Hepatic stellate cell (primary cell): ENCODE data around the gene OPCML.
A peak's percentile ranks its signal among the peaks of the same experiment; 100 is the strongest.

Experiments
- DNase-seq: peaks from one replicate; pipeline ENCODE4 v3.0.0; 2011; ENCODE audit warnings: low spot score

Gene OPCML

GRCh38 chr11:132610216-132610615 is 922.1 kb downstream of the OPCML start:
- DNase-seq: no peak

- no peak for DNase-seq
Measured at GRCh38 chr11:132607575-132607974, 924.7 kb downstream of the OPCML start.

DNA sequence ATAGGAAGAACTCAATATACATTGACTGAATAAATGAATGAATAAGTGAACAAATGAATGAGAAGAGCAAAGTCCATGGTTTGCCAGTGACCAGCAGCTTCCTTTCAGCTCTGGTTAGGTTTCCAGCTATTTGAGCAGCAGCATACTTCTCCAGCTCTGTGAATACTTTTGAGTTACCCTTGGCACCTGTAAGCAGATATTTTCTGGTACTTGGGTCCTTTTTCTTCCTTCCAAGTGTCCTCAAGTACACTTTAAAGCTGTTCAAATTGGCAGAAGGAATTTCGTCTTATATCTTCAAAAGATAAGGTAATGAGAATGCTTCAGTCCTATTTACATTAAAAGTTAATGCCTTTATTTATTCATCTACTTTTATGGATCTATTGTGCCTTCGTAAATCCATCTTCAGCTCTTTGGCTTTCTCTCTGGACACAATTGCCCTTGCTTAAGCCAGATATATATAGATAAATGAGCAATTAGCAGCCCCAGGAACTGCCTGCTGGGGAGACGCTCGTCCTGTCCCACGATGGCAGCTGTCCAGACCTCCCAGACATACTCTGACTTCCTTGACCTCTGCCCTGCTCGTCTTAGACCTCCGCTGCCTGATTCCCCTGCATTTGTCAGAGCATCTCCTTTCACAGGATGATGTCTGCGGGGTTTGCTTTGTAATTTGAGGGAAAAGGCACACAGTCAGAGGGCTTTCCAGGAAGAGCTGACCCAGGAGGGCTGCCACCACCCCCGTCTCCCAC is 926.3 kb downstream of the OPCML start:
- DNase-seq: no peak

- peak; percentile 4 for DNase-seq
Measured at GRCh38 chr11:132604431-132604830, 927.9 kb downstream of the OPCML start.

DNA sequence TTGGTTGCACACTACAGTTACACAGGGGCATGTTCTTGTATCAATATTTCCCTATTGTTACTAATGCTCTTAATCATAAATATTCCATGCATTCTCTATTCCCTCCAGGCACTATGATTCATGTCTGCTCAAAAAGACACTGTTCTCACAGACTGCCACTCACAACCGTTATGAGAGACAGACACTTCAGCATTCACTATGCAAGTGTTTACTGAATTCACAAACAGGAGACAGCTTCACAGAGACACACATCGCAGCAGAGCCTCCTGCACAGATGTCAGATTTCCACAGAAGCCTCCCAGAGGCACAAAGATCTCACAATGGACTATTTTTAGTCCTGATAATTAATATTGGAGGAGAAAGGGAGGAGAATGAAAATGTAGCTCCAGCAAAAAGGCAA is 930.4 kb downstream of the OPCML start:
- DNase-seq: no peak

DNA sequence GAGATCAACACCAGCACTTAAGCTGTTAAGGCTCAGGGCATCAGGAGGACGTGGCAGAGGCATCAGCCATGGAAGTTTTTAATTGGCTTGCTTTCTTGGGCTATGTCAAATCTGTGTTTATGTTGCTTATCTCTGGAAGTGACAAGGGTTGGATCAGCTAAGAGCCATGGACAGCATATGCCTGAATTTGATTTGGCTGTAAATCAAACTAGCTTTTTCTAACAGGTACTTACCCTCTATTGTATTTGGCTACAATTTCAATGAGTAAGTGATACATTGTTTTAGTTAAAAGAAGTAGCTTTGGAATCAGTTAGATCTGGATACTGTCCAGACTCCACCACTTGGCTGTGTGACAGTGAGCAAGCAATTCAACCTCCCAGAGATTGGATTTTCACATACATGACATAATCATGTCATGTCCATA is 936.6 kb downstream of the OPCML start:
- no peak for DNase-seq

DNA sequence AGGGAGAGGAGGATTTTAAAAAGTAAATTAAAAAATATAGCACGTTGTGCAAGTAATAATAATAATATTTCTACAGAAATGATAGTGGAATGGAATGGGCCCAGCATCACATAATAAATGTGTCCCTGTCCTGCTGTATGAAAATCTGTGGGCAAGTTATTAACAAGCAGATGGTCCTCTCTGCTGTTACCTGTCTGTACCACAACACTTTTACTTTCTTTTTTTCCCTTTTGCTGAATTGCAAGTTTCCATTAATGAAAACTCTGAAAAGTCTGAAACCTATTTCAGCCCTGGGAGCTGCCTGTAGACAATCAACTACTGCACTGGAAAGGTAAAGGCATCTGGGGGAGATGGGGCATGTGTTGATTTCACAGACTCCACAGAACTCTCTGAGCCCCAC is 937.1 kb downstream of the OPCML start:
- DNase-seq: no peak

- DNase-seq: no peak
Measured at GRCh38 chr11:132590986-132591385, 941.3 kb downstream of the OPCML start.

- no peak for DNase-seq
Measured at GRCh38 chr11:132590554-132590953, 941.7 kb downstream of the OPCML start.

- DNase-seq: no peak
Measured at GRCh38 chr11:132589791-132590190, 942.5 kb downstream of the OPCML start.

GRCh38 chr11:132588366-132588765 is 943.9 kb downstream of the OPCML start:
- no peak for DNase-seq

GRCh38 chr11:132587716-132588115 is 944.6 kb downstream of the OPCML start:
- DNase-seq: no peak

DNA sequence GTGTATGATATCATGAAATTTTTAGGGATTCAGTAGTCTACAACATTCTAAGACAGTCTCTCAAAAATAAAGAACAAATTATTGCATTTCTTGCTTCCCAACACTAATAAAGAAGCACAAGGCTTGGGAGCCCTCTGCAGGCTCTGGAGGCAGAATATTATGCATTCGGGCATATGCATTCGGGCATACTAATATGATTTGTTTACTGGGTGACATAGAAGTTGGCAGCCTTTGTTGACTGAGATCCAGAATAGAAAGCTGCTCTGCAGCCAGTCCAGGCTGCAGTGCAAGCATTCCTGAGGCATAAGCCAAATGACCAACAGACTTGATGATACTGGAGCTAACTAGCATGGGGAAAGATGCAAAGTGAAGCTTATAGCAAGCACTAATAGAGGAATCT is 945.5 kb downstream of the OPCML start:
- DNase-seq: no peak

- no peak for DNase-seq
Measured at GRCh38 chr11:132579634-132580327, 952.5 kb downstream of the OPCML start.

GRCh38 chr11:132579136-132579535 is 953.2 kb downstream of the OPCML start:
- no peak for DNase-seq

- DNase-seq: no peak
Measured at GRCh38 chr11:132578580-132578979, 953.7 kb downstream of the OPCML start.

- DNase-seq: peak; percentile 64
Measured at GRCh38 chr11:132576706-132577105, 955.6 kb downstream of the OPCML start.

DNA sequence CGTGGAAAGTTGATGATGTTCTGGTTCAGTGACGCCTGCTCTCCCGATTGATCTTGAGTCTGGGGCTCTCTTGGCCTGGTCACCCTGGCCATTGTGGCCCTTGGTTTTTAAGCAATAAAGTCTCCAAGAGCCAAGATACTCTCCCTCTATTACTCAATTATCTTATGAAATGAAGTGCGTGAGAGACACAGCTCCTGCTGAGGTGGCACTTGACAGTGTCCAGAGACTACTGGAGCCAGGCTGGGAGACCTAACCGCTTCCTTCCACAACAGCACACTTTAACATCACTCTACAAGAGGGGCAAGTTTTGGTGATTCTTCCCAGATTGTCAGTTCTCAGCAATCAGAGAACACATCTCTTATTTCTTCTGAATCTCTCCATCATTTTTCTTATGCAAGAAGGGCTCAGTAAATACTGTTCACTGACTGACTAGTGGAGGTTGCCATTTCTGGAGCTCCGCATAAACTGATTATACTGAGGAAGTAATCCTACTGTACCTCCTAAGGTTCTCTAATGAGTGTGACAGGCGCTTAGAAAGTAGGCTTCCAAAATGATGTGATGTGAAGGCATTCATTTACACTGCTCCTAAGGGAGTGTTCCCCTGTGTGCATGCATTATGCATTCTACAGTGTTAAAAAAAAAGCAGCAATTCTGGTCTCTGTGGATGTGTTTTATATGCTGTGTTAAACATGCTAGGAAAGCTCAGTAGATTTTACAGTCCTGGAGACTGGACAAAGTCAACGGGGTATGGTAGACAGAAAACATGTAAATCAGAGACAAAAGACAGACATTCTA is 968.0 kb downstream of the OPCML start:
- no peak for DNase-seq

GRCh38 chr11:132563050-132563449 is 969.3 kb downstream of the OPCML start:
- no peak for DNase-seq

DNA sequence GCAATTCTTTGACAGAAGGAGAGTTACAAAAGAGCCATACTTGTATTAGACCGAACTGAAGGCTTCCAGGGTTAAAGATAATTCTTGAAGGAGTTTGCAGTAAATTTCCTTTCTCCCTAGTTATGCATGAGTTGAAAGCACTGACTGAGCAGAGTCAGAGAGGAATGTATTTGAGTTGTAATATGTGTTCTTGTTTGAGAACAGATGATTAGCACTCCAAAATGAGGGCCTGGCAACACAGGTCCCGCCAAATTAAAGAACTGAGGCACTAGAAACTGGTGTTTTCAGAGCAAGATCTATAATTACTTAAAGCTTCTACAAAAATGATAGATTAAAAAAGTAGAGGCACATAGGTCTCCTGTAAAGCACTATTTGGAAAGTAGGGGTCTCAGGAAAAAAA is 970.4 kb downstream of the OPCML start:
- no peak for DNase-seq

GRCh38 chr11:132559331-132560036 is 972.8 kb downstream of the OPCML start:
- DNase-seq: no peak

DNA sequence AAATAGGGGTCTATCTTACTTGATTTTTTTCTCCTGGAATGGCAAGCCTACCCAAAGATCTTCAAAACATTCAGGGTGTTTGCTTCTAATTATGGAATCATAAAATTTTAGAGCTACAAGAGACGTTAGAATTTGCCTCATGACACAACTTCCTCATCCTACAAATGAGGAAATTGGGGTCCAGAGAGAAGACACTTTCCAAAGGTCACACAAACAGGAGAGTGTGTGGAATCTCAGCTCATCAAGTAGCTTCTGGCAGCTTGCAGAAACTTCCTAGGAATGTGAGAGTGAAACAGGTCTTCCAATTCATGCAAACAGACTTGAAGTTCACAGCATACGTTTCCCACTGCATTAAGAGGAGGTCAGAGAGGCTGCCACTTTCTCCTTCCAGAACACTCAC is 976.0 kb downstream of the OPCML start:
- DNase-seq: no peak
